Kidney epithelial cell (primary cell): Measurements from ENCODE around the gene ITIH1. TPM values are rescaled to one million over a fixed set of nuclear protein-coding genes. Genes with fewer than 3 reads are reported as not detected.

Source experiments
- DNase-seq: peaks from one replicate; pipeline ENCODE4 v3.0.0-alpha.2; 2010; ENCODE audit warnings: low read depth
- H3K27me3 ChIP-seq: 2 replicates; pipeline ENCODE4 v1.6.0; 2011; ENCODE audit warnings: low read length; ENCODE audit not compliant: control insufficient read depth, insufficient read depth
- H3K36me3 ChIP-seq: 2 replicates; pipeline ENCODE4 v1.5.1; 2011; ENCODE audit warnings: low read length; ENCODE audit not compliant: control insufficient read depth, insufficient read depth
- H3K4me3 ChIP-seq: 2 replicates; pipeline ENCODE4 v1.5.1; 2011; ENCODE audit warnings: low read depth, mild to moderate bottlenecking, control low read depth, low read length
- CTCF ChIP-seq: IDR thresholded peaks from 2 replicates; pipeline ENCODE4 v1.5.1; 2011; ENCODE audit warnings: mild to moderate bottlenecking, moderate library complexity, low read length, control low read depth, inconsistent platforms; ENCODE audit not compliant: insufficient read depth, poor library complexity, severe bottlenecking
- total RNA-seq: library from RNA; depleted of rRNA; stranded (reverse); fragments of >200 nt; gene quantifications from 2 replicates; pipeline ENCODE4 v1.2.3, GENCODE V29; 2015

The ITIH1 gene
- total RNA-seq, 1 donor from 2014 or later: not detected

- DNase-seq: no peak
- H3K36me3 ChIP-seq: no peaks in the 10 kb centered on the region
- H3K27me3 ChIP-seq: peaks cover 12% of the 10 kb centered on the region
- TF ChIP-seq CTCF: no peak
- H3K4me3 ChIP-seq: no peak overlapping the region
These were observed 5.8 kb downstream of the ITIH1 start for GRCh38 chr3:52783211-52783555.

- H3K27me3 ChIP-seq: peaks cover 14% of the 10 kb centered on the region
- no peak for DNase-seq
These were observed 6.7 kb downstream of the ITIH1 start for GRCh38 chr3:52784021-52784621.

GRCh38 chr3:52784931-52785590, 7.7 kb downstream of the ITIH1 start:
- Histone ChIP-seq H3K27me3 (peaks cover 14% of the 10 kb centered on the region), H3K36me3 (no peaks in the 10 kb centered on the region), H3K4me3 (no peak overlapping the region)
- DNase-seq: no peak
- TF ChIP-seq CTCF: no peak

More at GRCh38 chr3:52784021-52784621, 6.7 kb downstream of the ITIH1 start:
- no peaks in the 10 kb centered on the region for H3K36me3 ChIP-seq
- no peak for TF ChIP-seq CTCF
- H3K4me3 ChIP-seq: no peak overlapping the region

- no peak overlapping the region for H3K4me3 ChIP-seq
- no peak for DNase-seq
- peaks cover 11% of the 10 kb centered on the region for H3K27me3 ChIP-seq
- no peak for TF ChIP-seq CTCF
- H3K36me3 ChIP-seq: no peaks in the 10 kb centered on the region
These were observed 9.2 kb downstream of the ITIH1 start for GRCh38 chr3:52786330-52787215.

GRCh38 chr3:52787246-52787645, 9.8 kb downstream of the ITIH1 start:
- no peaks in the 10 kb centered on the region for H3K36me3 ChIP-seq
- no peak for TF ChIP-seq CTCF
- H3K4me3 ChIP-seq: no peak overlapping the region

More at GRCh38 chr3:52787246-52787645, 9.8 kb downstream of the ITIH1 start:
- H3K27me3 ChIP-seq: peaks cover 7% of the 10 kb centered on the region
- DNase-seq: no peak
